SU-DHL-6 (cell line): Measurements from ENCODE around the gene RPS6KA4.
"Not testable (repeated sequence)": the region's sequence is repeated elsewhere in the genome, so short reads cannot be mapped to it uniquely, and the experiment has no call there.

Experiments used
- H2AFZ ChIP-seq: fragments of 200-600 bp; sonication (generic); 2 replicates; pipeline ENCODE4 v1.6.1; 2014; ENCODE audit warnings: low read depth, mild to moderate bottlenecking, moderate library complexity, mixed read lengths, antibody characterized with exemption, low read length; ENCODE audit not compliant: severe bottlenecking
- H3F3A ChIP-seq: fragments of 200-600 bp; shearing (Covaris generic); 2 replicates; pipeline ENCODE4 v1.6.0; 2016; ENCODE audit warnings: antibody characterized with exemption, mild to moderate bottlenecking; ENCODE audit not compliant: insufficient read depth
- H3K27ac ChIP-seq: fragments of 200-600 bp; sonication (generic); 2 replicates; pipeline ENCODE4 v1.5.1; 2016; ENCODE audit warnings: low read depth, mild to moderate bottlenecking, low read length, moderate library complexity, mixed read lengths
- H3K27me3 ChIP-seq: fragments of 200-600 bp; sonication (generic), shearing (Covaris generic); 2 replicates; pipeline ENCODE4 v1.6.0; 2014; ENCODE audit warnings: mild to moderate bottlenecking, low read length
- H3K36me3 ChIP-seq: fragments of 200-600 bp; sonication (generic); 2 replicates; pipeline ENCODE4 v1.6.1; 2014; ENCODE audit warnings: mild to moderate bottlenecking, low read length, mixed read lengths
- H3K4me2 ChIP-seq: fragments of 300-600, 200-600 bp; shearing (Covaris generic), sonication (generic); 2 replicates; pipeline ENCODE4 v1.6.0; 2014; ENCODE audit warnings: low read length, low read depth, mild to moderate bottlenecking; ENCODE audit not compliant: poor library complexity, severe bottlenecking
- H3K4me3 ChIP-seq: fragments of 200-600 bp; sonication (generic); 2 replicates; pipeline ENCODE4 v1.5.1; 2014; ENCODE audit warnings: antibody characterized with exemption, low read length, mild to moderate bottlenecking, mixed read lengths; ENCODE audit not compliant: insufficient read depth, poor library complexity, severe bottlenecking
- H3K79me2 ChIP-seq: fragments of 200-600 bp; sonication (generic); 2 replicates; pipeline ENCODE4 v1.6.1; 2014; ENCODE audit warnings: mild to moderate bottlenecking, low read length, moderate library complexity; ENCODE audit not compliant: insufficient read depth
- H3K9ac ChIP-seq: fragments of 200-600 bp; sonication (generic); 2 replicates; pipeline ENCODE4 v1.7.0; 2014; ENCODE audit warnings: mild to moderate bottlenecking, low read length
- H3K9me2 ChIP-seq: fragments of 200-600 bp; sonication (generic); replicated peaks from 2 replicates; pipeline ENCODE4 v1.6.1; 2014; ENCODE audit warnings: low read length; ENCODE audit not compliant: insufficient read depth
- H3K9me3 ChIP-seq: fragments of 200-600 bp; sonication (generic); 2 replicates; pipeline ENCODE4 v1.6.1; 2014; ENCODE audit warnings: low read length, mixed read lengths; ENCODE audit not compliant: insufficient read depth
- H4K20me1 ChIP-seq: fragments of 200-600 bp; sonication (generic); 2 replicates; pipeline ENCODE4 v1.6.1; 2014; ENCODE audit warnings: low read depth, mild to moderate bottlenecking, antibody characterized with exemption, low read length, moderate library complexity, mixed read lengths
- CTCF ChIP-seq: fragments of 200-600 bp; sonication (generic); IDR thresholded peaks from one replicate; pipeline ENCODE4 v1.5.1; 2017; ENCODE audit warnings: antibody characterized with exemption, mild to moderate bottlenecking, low read length, moderate library complexity; ENCODE audit not compliant: insufficient read depth, poor library complexity, severe bottlenecking
- EZH2phosphoT487 ChIP-seq: fragments of 200-600 bp; sonication (generic), shearing (Covaris generic); conservative IDR thresholded peaks from 2 replicates; pipeline ENCODE4 v1.6.1; 2018; ENCODE audit warnings: mild to moderate bottlenecking, antibody characterized with exemption, low read length, moderate library complexity, mixed read lengths

The RPS6KA4 gene

GRCh38 chr11:64413417-64413816 lies 54.5 kb downstream of the RPS6KA4 start:
- no peaks in the 10 kb centered on the region for H3K79me2 ChIP-seq
- no peaks in the 10 kb centered on the region for H4K20me1 ChIP-seq
- TF ChIP-seq CTCF (no peak), EZH2phosphoT487 (no peak)
- no peaks in the 10 kb centered on the region for H3K27me3 ChIP-seq
- H3K9me3 ChIP-seq, result peaks cover 16% of the 10 kb centered on the region
- H3K36me3 ChIP-seq, result no peaks in the 10 kb centered on the region
- no peak overlapping the region for H3K27ac ChIP-seq
- H3F3A ChIP-seq, result 0 out of 2 replicates have a peak, but pooled peaks cover 3% of the 10 kb centered on the region
- H3K4me3 ChIP-seq, result no peak overlapping the region
- H3K9me2 ChIP-seq, result no peaks in the 10 kb centered on the region
- H3K4me2 ChIP-seq, result no peak overlapping the region
- no peak overlapping the region for H2AFZ ChIP-seq
- no peak overlapping the region for H3K9ac ChIP-seq

GRCh38 chr11:64415286-64415685 lies 56.3 kb downstream of the RPS6KA4 start:
- no peaks in the 10 kb centered on the region for H3K27me3 ChIP-seq
- no peak overlapping the region for H3K4me2 ChIP-seq
- no peak overlapping the region for H3K4me3 ChIP-seq
- H3K9ac ChIP-seq, result no peak overlapping the region
- H4K20me1 ChIP-seq, result no peaks in the 10 kb centered on the region
- H3K9me3 ChIP-seq, result peaks cover 16% of the 10 kb centered on the region
- no peaks in the 10 kb centered on the region for H3K9me2 ChIP-seq
- no peak overlapping the region for H2AFZ ChIP-seq
- H3K79me2 ChIP-seq, result no peaks in the 10 kb centered on the region
- H3F3A ChIP-seq, result 0 out of 2 replicates have a peak, but pooled peaks cover 3% of the 10 kb centered on the region
- TF ChIP-seq CTCF, result no peak
- TF ChIP-seq EZH2phosphoT487, result no peak
- no peak overlapping the region for H3K27ac ChIP-seq
- no peaks in the 10 kb centered on the region for H3K36me3 ChIP-seq

GRCh38 chr11:64415996-64416728 lies 57.2 kb downstream of the RPS6KA4 start:
- no peaks in the 10 kb centered on the region for H4K20me1 ChIP-seq
- H3K36me3 ChIP-seq, result no peaks in the 10 kb centered on the region
- TF ChIP-seq CTCF (no peak), EZH2phosphoT487 (no peak)
- no peak overlapping the region for H2AFZ ChIP-seq
- peaks cover 16% of the 10 kb centered on the region for H3K9me3 ChIP-seq
- no peaks in the 10 kb centered on the region for H3K79me2 ChIP-seq
- no peak overlapping the region for H3K9ac ChIP-seq
- no peak overlapping the region for H3K4me3 ChIP-seq
- no peaks in the 10 kb centered on the region for H3K9me2 ChIP-seq
- H3K27ac ChIP-seq, result no peak overlapping the region
- 0 out of 2 replicates have a peak, but pooled peaks cover 3% of the 10 kb centered on the region for H3F3A ChIP-seq
- no peaks in the 10 kb centered on the region for H3K27me3 ChIP-seq
- H3K4me2 ChIP-seq, result no peak overlapping the region

- peaks cover 16% of the 10 kb centered on the region for H3K9me3 ChIP-seq
- not testable (repeated sequence) for H3K4me2 ChIP-seq, H3K36me3 ChIP-seq, H3K27me3 ChIP-seq, H3K4me3 ChIP-seq, H4K20me1 ChIP-seq, H2AFZ ChIP-seq, H3K9ac ChIP-seq, H3K79me2 ChIP-seq, H3K9me2 ChIP-seq, H3F3A ChIP-seq, H3K27ac ChIP-seq
These were observed 59.3 kb downstream of the RPS6KA4 start for GRCh38 chr11:64418233-64418632.
